HL-60 (cell line): ENCODE measurements around the gene CARD19.

Source experiments
- CTCF ChIP-seq: IDR thresholded peaks from one replicate; pipeline ENCODE4 v1.5.1; 2011; ENCODE audit warnings: low read length, control low read depth, inconsistent platforms; ENCODE audit not compliant: insufficient read depth
- GABPA ChIP-seq: IDR thresholded peaks from 2 replicates; pipeline ENCODE4 v1.6.1; 2012; ENCODE audit warnings: low read depth
- POLR2AphosphoS5 ChIP-seq: IDR thresholded peaks from 2 replicates; pipeline ENCODE4 v1.6.1; 2012; ENCODE audit warnings: low read depth

GRCh38 chr9:93093127-93093876, 2.7 kb upstream of the CARD19 start:
- no peak for TF ChIP-seq CTCF
- TF ChIP-seq GABPA: no peak
- TF ChIP-seq POLR2AphosphoS5: no peak
